HCT116 (cell line): ENCODE data around the gene THOP1. TPM values are rescaled to one million over a fixed set of nuclear protein-coding genes. Genes with fewer than 3 reads are reported as not detected.

ENCODE experiments used
- ATAC-seq: fragments of 200-7000 bp; cut with Tn5 transposase; 2 replicates; pipeline ENCODE4 v1.9.1; 2020; ENCODE audit warnings: mild to moderate bottlenecking, moderate library complexity
- BruUV-seq: library from RNA; stranded (reverse); fragments of 400-500 nt; replicated peaks from 2 replicates; lab custom pipeline; 2021; lab: Mats Ljungman, UMichigan
- CTCF ChIA-PET: fragments of 300-600 bp; sonication (Branson Sonifier 250); formaldehyde crosslinking; loops from one replicate; lab custom pipeline; 2021; ENCODE audit warnings: antibody characterized with exemption; lab: Charles Lee
- POLR2A ChIA-PET: fragments of 300-600, 350-600 bp; sonication (Branson Sonifier 250); formaldehyde crosslinking; loops from one replicate; lab custom pipeline; 2021; ENCODE audit warnings: antibody characterized with exemption; lab: Charles Lee
- RAD21 ChIA-PET, 2 experiments: fragments of 300-600 bp; sonication (Branson Sonifier 250); formaldehyde crosslinking; loops; one replicate each; lab custom pipeline; 2023; ENCODE audit warnings: low total read pairs in 2 of 2; ENCODE audit not compliant: uncharacterized antibody in 2 of 2, unreplicated experiment in 2 of 2, low non-redundant PET in 1 of 2; lab: Charles Lee
- DNase-seq: peaks from one replicate; pipeline ENCODE4 v3.0.0-alpha.2; 2010; ENCODE audit warnings: low read depth, low spot score
- H2AFZ ChIP-seq: fragments of 200-600 bp; shearing (Covaris generic), sonication (generic); 2 replicates; pipeline ENCODE4 v1.6.1; 2017; ENCODE audit warnings: low read depth, mixed run types, mixed read lengths, antibody characterized with exemption, low read length; ENCODE audit not compliant: poor library complexity, severe bottlenecking
- H3K27ac ChIP-seq: 2 replicates; pipeline ENCODE4 v1.5.1; 2012; ENCODE audit warnings: low read depth, low read length
- H3K27me3 ChIP-seq: fragments of 200-600 bp; sonication (generic); 2 replicates; pipeline ENCODE4 v1.6.1; 2016; ENCODE audit warnings: mixed run types, low read length, mixed read lengths; ENCODE audit not compliant: insufficient read depth
- H3K36me3 ChIP-seq, 2 experiments: fragments of 200-500 bp in 1 of 2; fragments of 200-600 bp in 1 of 2; sonication (Bioruptor generic) in 1 of 2; sonication (generic) in 1 of 2; 2 replicates each; pipeline versions ENCODE4 v1.5.1 to v1.6.1; 2014 to 2016; ENCODE audit warnings: low read length in 2 of 2, inconsistent platforms in 1 of 2, mixed read lengths in 1 of 2, mixed run types in 1 of 2; ENCODE audit not compliant: insufficient read depth in 2 of 2, control insufficient read depth in 1 of 2
- H3K4me1 ChIP-seq, 2 experiments: fragments of 200-600 bp in 1 of 2; sonication (generic) in 1 of 2; 2 replicates each; pipeline versions ENCODE4 v1.5.1 to v1.6.1; 2012 to 2017; ENCODE audit warnings: low read length in 2 of 2, inconsistent platforms in 1 of 2, mild to moderate bottlenecking in 1 of 2, mixed read lengths in 1 of 2, mixed run types in 1 of 2, moderate library complexity in 1 of 2; ENCODE audit not compliant: insufficient read depth in 2 of 2, control insufficient read depth in 1 of 2
- H3K4me2 ChIP-seq: fragments of 200-600 bp; sonication (generic); 2 replicates; pipeline ENCODE4 v1.6.1; 2017; ENCODE audit warnings: mixed run types, low read length, mixed read lengths
- H3K4me3 ChIP-seq, 2 experiments: fragments of 200-600 bp in 1 of 2; sonication (generic) in 1 of 2; replicated peaks in 1 of 2; 2 replicates each; pipeline ENCODE4 v1.5.1; 2011 to 2016; ENCODE audit warnings: low read length in 2 of 2, control low read depth in 1 of 2, low read depth in 1 of 2, mild to moderate bottlenecking in 1 of 2, mixed read lengths in 1 of 2, mixed run types in 1 of 2
- H3K79me2 ChIP-seq: fragments of 200-600 bp; sonication (generic); 2 replicates; pipeline ENCODE4 v1.6.1; 2017; ENCODE audit warnings: mild to moderate bottlenecking, mixed run types, low read length, moderate library complexity, mixed read lengths; ENCODE audit not compliant: insufficient read depth
- H3K9ac ChIP-seq: fragments of 200-600 bp; sonication (generic); 2 replicates; pipeline ENCODE4 v1.6.1; 2016; ENCODE audit warnings: low read length, mixed read lengths
- H3K9me2 ChIP-seq: fragments of 200-600 bp; sonication (generic), shearing (Covaris generic); 2 replicates; pipeline ENCODE4 v1.6.1; 2017; ENCODE audit warnings: mixed run types, mild to moderate bottlenecking, moderate library complexity; ENCODE audit not compliant: insufficient read depth
- H3K9me3 ChIP-seq, 2 experiments: fragments of 200-500 bp in 1 of 2; fragments of 200-600 bp in 1 of 2; sonication (Bioruptor generic) in 1 of 2; sonication (generic) in 1 of 2; 2 replicates each; pipeline ENCODE4 v1.6.1; 2014 to 2017; ENCODE audit warnings: low read length in 2 of 2, mixed read lengths in 2 of 2, inconsistent platforms in 1 of 2, low read depth in 1 of 2, mild to moderate bottlenecking in 1 of 2, mixed run types in 1 of 2, moderate library complexity in 1 of 2; ENCODE audit not compliant: control insufficient read depth in 1 of 2, insufficient read depth in 1 of 2
- H4K20me1 ChIP-seq: fragments of 200-600 bp; sonication (generic), shearing (Covaris generic); 2 replicates; pipeline ENCODE4 v1.6.1; 2017; ENCODE audit warnings: mixed run types, mild to moderate bottlenecking, moderate library complexity; ENCODE audit not compliant: insufficient read depth
- CBX3 ChIP-seq: IDR thresholded peaks from 2 replicates; pipeline ENCODE4 v1.6.1; 2012; ENCODE audit warnings: low read depth
- EGR1 ChIP-seq: IDR thresholded peaks from 2 replicates; pipeline ENCODE4 v1.6.1; 2012; ENCODE audit warnings: low read depth
- EZH2 ChIP-seq: fragments of 200-600 bp; sonication (generic); IDR thresholded peaks from 2 replicates; pipeline ENCODE4 v1.6.1; 2017; ENCODE audit warnings: antibody characterized with exemption, mixed run types
- EZH2phosphoT487 ChIP-seq: fragments of 200-600 bp; IDR thresholded peaks from 2 replicates; pipeline ENCODE4 v1.6.1; 2018; ENCODE audit warnings: antibody characterized with exemption, borderline replicate concordance
- FOSL1 ChIP-seq: IDR thresholded peaks from 2 replicates; pipeline ENCODE4 v1.6.1; 2012; ENCODE audit warnings: low read depth
- JUND ChIP-seq: IDR thresholded peaks from 2 replicates; pipeline ENCODE4 v1.6.1; 2012
- REST ChIP-seq: IDR thresholded peaks from 2 replicates; pipeline ENCODE4 v1.6.1; 2012; ENCODE audit warnings: low read depth
- SP1 ChIP-seq: IDR thresholded peaks from 2 replicates; pipeline ENCODE4 v1.6.1; 2012; ENCODE audit warnings: low read depth
- TCF7L2 ChIP-seq: IDR thresholded peaks from 2 replicates; pipeline ENCODE4 v1.7.0; 2011; ENCODE audit warnings: borderline replicate concordance, inconsistent platforms; ENCODE audit not compliant: insufficient read depth, insufficient read length; ENCODE audit errors: extremely low read depth
- ZFX ChIP-seq: fragments of 450-650 bp; IDR thresholded peaks from 2 replicates; pipeline ENCODE4 v1.6.1; 2017
- ZNF274 ChIP-seq: fragments of 200-500 bp; sonication (Bioruptor generic); IDR thresholded peaks from 2 replicates; pipeline ENCODE4 v1.6.1; 2014; ENCODE audit warnings: mild to moderate bottlenecking, low read depth, low read length, inconsistent platforms
- intact Hi-C: fragments of 100-400 bp; cut with micrococcal nuclease; formaldehyde crosslinking; loops from 2 replicates; pipeline ENCODE4 v1.10.0; 2022
- total RNA-seq: library from RNA; stranded (reverse); gene quantifications from one replicate; pipeline ENCODE4 v1.2.1, GENCODE V29; 2021; ENCODE audit not compliant: unreplicated experiment
- TF ChIP-seq, protein P1 (sequence below), 3 experiments: fragments of 200-600 bp in 1 of 3; sonication (generic) in 1 of 3; IDR thresholded peaks in 2 of 3; conservative IDR thresholded peaks in 1 of 3; 2 replicates each; pipeline ENCODE4 v1.5.1; 2012 to 2017; ENCODE audit warnings: low read depth in 2 of 3, low read length in 2 of 3, antibody characterized with exemption in 1 of 3, borderline replicate concordance in 1 of 3, control low read depth in 1 of 3, mild to moderate bottlenecking in 1 of 3, mixed read lengths in 1 of 3, mixed run types in 1 of 3, moderate library complexity in 1 of 3; ENCODE audit not compliant: insufficient read depth in 1 of 3
- TF ChIP-seq, protein P2 (sequence below): IDR thresholded peaks from 2 replicates; pipeline ENCODE4 v1.6.1; 2012

The THOP1 gene
- total RNA-seq, 1 experiment from 2014 or later = 201 TPM

DNA sequence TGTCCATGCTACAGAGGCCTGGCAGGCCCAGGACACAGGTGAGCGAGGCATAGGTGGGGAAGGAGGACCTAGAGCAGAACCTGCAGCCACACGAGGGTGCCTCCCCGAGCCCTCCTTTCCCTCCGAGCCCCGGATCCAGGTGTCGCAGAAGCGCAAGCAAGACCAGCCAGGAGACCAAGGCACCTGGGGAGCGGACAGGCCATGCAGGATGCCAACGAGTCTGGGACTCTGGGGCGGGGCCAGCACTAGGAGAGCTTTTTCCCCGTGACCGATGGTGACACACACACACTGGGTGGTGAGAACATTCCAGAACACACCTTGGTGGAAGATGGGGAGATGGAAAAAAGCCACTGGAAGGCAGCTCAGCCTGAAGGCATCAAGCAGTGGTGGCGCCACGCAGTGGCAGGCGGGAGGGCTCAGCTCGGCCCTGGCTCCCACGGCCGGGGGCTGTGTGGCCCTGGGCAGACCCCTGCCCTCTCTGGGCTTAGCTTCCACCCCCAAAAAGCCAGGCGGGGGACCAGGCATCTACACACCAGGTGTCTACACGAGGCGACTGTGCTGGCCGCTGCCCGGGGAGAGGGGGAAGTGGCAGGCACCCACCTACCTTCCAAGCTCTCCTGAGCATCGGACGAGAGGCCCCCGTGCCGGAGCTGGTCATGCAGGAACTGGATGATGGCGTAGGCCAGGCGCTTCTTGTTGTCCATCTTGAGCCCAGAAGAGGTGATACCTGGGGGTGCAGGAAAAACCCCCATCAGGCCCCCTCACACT is 16.8 kb upstream of the THOP1 start:
- H3K27ac ChIP-seq = no peak overlapping the region
- no peak for ATAC-seq
- ChIA-PET RAD21 (no interaction called here), CTCF (interaction anchor here (1.3 kb wide), 1 partner anchor 120 kb away, joined by 3 read pairs; no protein-coding TSS in a partner anchor), POLR2A (no interaction called here)
- intact Hi-C loops = no loop called here
- no peak overlapping the region for H3K4me3 ChIP-seq
- H3K27me3 ChIP-seq = no peaks in the 10 kb centered on the region
- no peaks in the 10 kb centered on the region for H3K9me3 ChIP-seq
- no peak overlapping the region for H2AFZ ChIP-seq
- no TSS peak for BruUV-seq
- no peaks in the 10 kb centered on the region for H4K20me1 ChIP-seq
- H3K4me1 ChIP-seq = no peaks in the 10 kb centered on the region
- no peaks in the 10 kb centered on the region for H3K9me2 ChIP-seq
- DNase-seq = no peak
- peaks cover 61% of the 10 kb centered on the region for H3K79me2 ChIP-seq
- no peak overlapping the region for H3K4me2 ChIP-seq
- peaks cover 21 to 23% of the 10 kb centered on the region in 2 experiments; a peak in 3 of 4 replicates for H3K36me3 ChIP-seq
- H3K9ac ChIP-seq = no peak overlapping the region
- TF ChIP-seq SP1 = no peak
- TF ChIP-seq EGR1 = no peak
- no peak for TF ChIP-seq REST
- no peak for TF ChIP-seq FOSL1
- no peak for TF ChIP-seq EZH2phosphoT487
- TF ChIP-seq JUND = no peak
- no peak for TF ChIP-seq EZH2
- TF ChIP-seq, protein P1, sequence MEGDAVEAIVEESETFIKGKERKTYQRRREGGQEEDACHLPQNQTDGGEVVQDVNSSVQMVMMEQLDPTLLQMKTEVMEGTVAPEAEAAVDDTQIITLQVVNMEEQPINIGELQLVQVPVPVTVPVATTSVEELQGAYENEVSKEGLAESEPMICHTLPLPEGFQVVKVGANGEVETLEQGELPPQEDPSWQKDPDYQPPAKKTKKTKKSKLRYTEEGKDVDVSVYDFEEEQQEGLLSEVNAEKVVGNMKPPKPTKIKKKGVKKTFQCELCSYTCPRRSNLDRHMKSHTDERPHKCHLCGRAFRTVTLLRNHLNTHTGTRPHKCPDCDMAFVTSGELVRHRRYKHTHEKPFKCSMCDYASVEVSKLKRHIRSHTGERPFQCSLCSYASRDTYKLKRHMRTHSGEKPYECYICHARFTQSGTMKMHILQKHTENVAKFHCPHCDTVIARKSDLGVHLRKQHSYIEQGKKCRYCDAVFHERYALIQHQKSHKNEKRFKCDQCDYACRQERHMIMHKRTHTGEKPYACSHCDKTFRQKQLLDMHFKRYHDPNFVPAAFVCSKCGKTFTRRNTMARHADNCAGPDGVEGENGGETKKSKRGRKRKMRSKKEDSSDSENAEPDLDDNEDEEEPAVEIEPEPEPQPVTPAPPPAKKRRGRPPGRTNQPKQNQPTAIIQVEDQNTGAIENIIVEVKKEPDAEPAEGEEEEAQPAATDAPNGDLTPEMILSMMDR (IDR thresholded peaks at IDR 0.05 in 2 of 3, conservative IDR thresholded peaks at IDR 0.05 in 1 of 3; ENCODE audit: borderline replicate concordance in 1 of 3, insufficient read depth in 1 of 3, low read depth in 2 of 3, low read length in 2 of 3) = no peak
- TF ChIP-seq, protein P2, sequence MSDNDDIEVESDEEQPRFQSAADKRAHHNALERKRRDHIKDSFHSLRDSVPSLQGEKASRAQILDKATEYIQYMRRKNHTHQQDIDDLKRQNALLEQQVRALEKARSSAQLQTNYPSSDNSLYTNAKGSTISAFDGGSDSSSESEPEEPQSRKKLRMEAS = no peak
- no peak for TF ChIP-seq ZNF274
- TF ChIP-seq ZFX = no peak
- no peak for TF ChIP-seq CBX3
- TF ChIP-seq TCF7L2 = no peak
